Endothelial cell of umbilical vein (primary cell): ENCODE results near the gene EZR.

ENCODE experiments used
- CTCF ChIP-seq, 2 donors: IDR thresholded peaks; 1 replicate in 1 of 2; 2 replicates in 1 of 2; pipeline ENCODE4 v1.5.1; 2011; ENCODE audit warnings: low read length in 2 of 2, mild to moderate bottlenecking in 2 of 2, moderate library complexity in 2 of 2, control low read depth in 1 of 2, inconsistent platforms in 1 of 2, low read depth in 1 of 2; ENCODE audit not compliant: insufficient read depth in 1 of 2; ENCODE audit errors: extremely low read depth in 1 of 2
- EZH2 ChIP-seq: IDR thresholded peaks from 2 replicates; pipeline ENCODE4 v1.6.1; 2012; ENCODE audit warnings: borderline replicate concordance, low read depth, mild to moderate bottlenecking, moderate library complexity, low read length, inconsistent platforms; ENCODE audit not compliant: severe bottlenecking
- FOS ChIP-seq: IDR thresholded peaks from 2 replicates; pipeline ENCODE4 v1.6.1; 2011; ENCODE audit warnings: mild to moderate bottlenecking, low read length, moderate library complexity, borderline replicate concordance; ENCODE audit not compliant: insufficient read depth
- GATA2 ChIP-seq: IDR thresholded peaks from 2 replicates; pipeline ENCODE4 v1.7.0; 2011; ENCODE audit warnings: low read depth, mild to moderate bottlenecking, moderate library complexity, mixed read lengths, low read length; ENCODE audit not compliant: insufficient read length, insufficient read depth
- JUN ChIP-seq: IDR thresholded peaks from 2 replicates; pipeline ENCODE4 v1.6.1; 2011; ENCODE audit warnings: borderline replicate concordance, low read depth; ENCODE audit not compliant: insufficient read length, insufficient read depth
- MAX ChIP-seq: IDR thresholded peaks from 2 replicates; pipeline ENCODE4 v1.6.1; 2011; ENCODE audit not compliant: insufficient read depth, insufficient read length
- POLR2A ChIP-seq: IDR thresholded peaks from 2 replicates; pipeline ENCODE4 v1.6.1; 2012; ENCODE audit warnings: low read depth, mild to moderate bottlenecking, control low read depth, low read length
- POLR2AphosphoS5 ChIP-seq: IDR thresholded peaks from 2 replicates; pipeline ENCODE4 v1.6.1; 2012; ENCODE audit warnings: low read depth, mild to moderate bottlenecking, control low read depth, low read length, moderate library complexity; ENCODE audit not compliant: insufficient read depth

- TF ChIP-seq JUN (no peak), POLR2A (no peak), MAX (no peak), POLR2AphosphoS5 (no peak), CTCF (IDR thresholded peaks at IDR 0.05; ENCODE audit: extremely low read depth in 1 of 2, insufficient read depth in 1 of 2, low read depth in 1 of 2, low read length in 2 of 2) (no peak), GATA2 (no peak), EZH2 (no peak), FOS (no peak)
These were observed 47.6 kb downstream of the EZR start for GRCh38 chr6:158771399-158772152.
